Liver (tissue), 9 donors: ENCODE measurements around the gene OR2AK2. TPM values are rescaled to one million over a fixed set of nuclear protein-coding genes. Genes with fewer than 3 reads are reported as not detected.

Experiments used
- DNase-seq: peaks from one replicate; pipeline ENCODE4 v3.0.0-alpha.2; 2017; ENCODE audit warnings: low spot score
- H3K27ac ChIP-seq, 2 donors: one replicate each; pipeline ENCODE4 v1.7.0; 2013; ENCODE audit warnings: inconsistent platforms in 2 of 2, low read length in 2 of 2, control low read depth in 1 of 2, low read depth in 1 of 2, mild to moderate bottlenecking in 1 of 2
- H3K27me3 ChIP-seq, 4 donors: one replicate each; pipeline versions ENCODE4 v1.6.1 to v1.7.0; 2013; ENCODE audit warnings: low read length in 3 of 4, inconsistent platforms in 1 of 4, mild to moderate bottlenecking in 1 of 4, moderate library complexity in 1 of 4; ENCODE audit not compliant: control insufficient read depth in 4 of 4, insufficient read depth in 4 of 4
- H3K36me3 ChIP-seq, 4 donors: one replicate each; pipeline versions ENCODE4 v1.6.1 to v1.7.0; 2013; ENCODE audit warnings: low read length in 3 of 4, mild to moderate bottlenecking in 3 of 4, low read depth in 1 of 4, moderate library complexity in 1 of 4; ENCODE audit not compliant: control insufficient read depth in 4 of 4, insufficient read depth in 3 of 4
- H3K4me1 ChIP-seq, 4 donors: one replicate each; pipeline versions ENCODE4 v1.6.1 to v1.7.0; 2013; ENCODE audit warnings: low read length in 3 of 4, mild to moderate bottlenecking in 3 of 4, moderate library complexity in 1 of 4; ENCODE audit not compliant: control insufficient read depth in 4 of 4, insufficient read depth in 4 of 4
- H3K4me3 ChIP-seq, 3 donors: one replicate each; pipeline versions ENCODE4 v1.6.1 to v1.7.0; 2013; ENCODE audit warnings: low read length in 3 of 3, control low read depth in 1 of 3, low read depth in 1 of 3, mild to moderate bottlenecking in 1 of 3
- H3K9ac ChIP-seq, 2 donors: one replicate each; pipeline ENCODE4 v1.7.0; 2013; ENCODE audit warnings: low read length in 2 of 2, mild to moderate bottlenecking in 2 of 2, moderate library complexity in 2 of 2, control low read depth in 1 of 2, low read depth in 1 of 2
- H3K9me3 ChIP-seq, 4 donors: one replicate each; pipeline versions ENCODE4 v1.6.1 to v1.7.0; 2013; ENCODE audit warnings: low read length in 3 of 4; ENCODE audit not compliant: control insufficient read depth in 4 of 4
- ATF3 ChIP-seq: IDR thresholded peaks from 2 replicates; pipeline ENCODE4 v1.6.1; 2016; ENCODE audit warnings: antibody characterized with exemption
- CTCF ChIP-seq: fragments of 150-350 bp; IDR thresholded peaks from 2 replicates; pipeline ENCODE4 v1.5.1; 2017; ENCODE audit warnings: improper control_type of control experiment, low read depth, low read length; ENCODE audit not compliant: missing input control
- EGR1 ChIP-seq, 2 donors: IDR thresholded peaks; 2 replicates each; pipeline ENCODE4 v1.6.1; 2016 to 2018; ENCODE audit warnings: antibody characterized with exemption in 2 of 2, low read depth in 2 of 2
- HNF4A ChIP-seq, 2 donors: conservative IDR thresholded peaks; 2 replicates each; pipeline ENCODE4 v1.6.1; 2016; ENCODE audit warnings: antibody characterized with exemption in 2 of 2, mild to moderate bottlenecking in 2 of 2
- HNF4G ChIP-seq: IDR thresholded peaks from 2 replicates; pipeline ENCODE4 v1.6.1; 2016; ENCODE audit warnings: antibody characterized with exemption
- JUND ChIP-seq, 2 donors: IDR thresholded peaks; 2 replicates each; pipeline ENCODE4 v1.6.1; 2016; ENCODE audit warnings: antibody characterized with exemption in 2 of 2
- NR2F2 ChIP-seq: IDR thresholded peaks from 2 replicates; pipeline ENCODE4 v1.6.1; 2016; ENCODE audit warnings: antibody characterized with exemption
- RAD21 ChIP-seq, 2 donors: IDR thresholded peaks; 2 replicates each; pipeline ENCODE4 v1.6.1; 2016; ENCODE audit warnings: antibody characterized with exemption in 2 of 2, mild to moderate bottlenecking in 2 of 2
- RXRA ChIP-seq, 2 donors: IDR thresholded peaks; 2 replicates each; pipeline ENCODE4 v1.6.1; 2017 to 2018; ENCODE audit warnings: antibody characterized with exemption in 2 of 2, mild to moderate bottlenecking in 1 of 2
- SP1 ChIP-seq: IDR thresholded peaks from 2 replicates; pipeline ENCODE4 v1.6.1; 2018; ENCODE audit warnings: antibody characterized with exemption, mild to moderate bottlenecking
- TAF1 ChIP-seq: conservative IDR thresholded peaks from 2 replicates; pipeline ENCODE4 v1.6.1; 2016; ENCODE audit warnings: antibody characterized with exemption, mild to moderate bottlenecking
- WGBS: extraction: QIAGEN DNeasy Blood & Tissue Kit; methylation state at CpG from one replicate; pipeline ENCODE4 v1.1.7; 2013; 5-methylcytosine and 5-hydroxymethylcytosine counted together
- polyA plus RNA-seq, 2 donors: library from polyadenylated mRNA; stranded (reverse) in 1 of 2; unstranded in 1 of 2; fragments of 200-250 nt in 1 of 2; fragments of >200 nt in 1 of 2; fragmentation: Nextera tagmentation in 1 of 2; extraction: Ambion mirVana in 1 of 2; gene quantifications; one replicate each; pipeline versions ENCODE4 v1.2.1 to v1.2.3, GENCODE V29; 2013 to 2015
- total RNA-seq, 2 donors: library from RNA; depleted of rRNA; stranded (reverse); fragments of >200 nt; gene quantifications; one replicate each; pipeline ENCODE4 v1.2.3, GENCODE V29; 2014
- TF ChIP-seq, protein P1 (sequence below): IDR thresholded peaks from 2 replicates; pipeline ENCODE4 v1.6.1; 2016; ENCODE audit warnings: antibody characterized with exemption
- TF ChIP-seq, protein P2 (sequence below): IDR thresholded peaks from 2 replicates; pipeline ENCODE4 v1.6.1; 2016; ENCODE audit warnings: antibody characterized with exemption, mild to moderate bottlenecking
- TF ChIP-seq, protein P3 (sequence below): IDR thresholded peaks from 2 replicates; pipeline ENCODE4 v1.6.1; 2016; ENCODE audit warnings: antibody characterized with exemption
- donor health status: healthy.
- donor health status: healthy.
- donor health status: healthy.
- donor health status: healthy.
- donor health status: healthy.

The OR2AK2 gene
- total and polyA plus RNA-seq, 4 donors, result not detected

GRCh38 chr1:248000169-248000568, 35.1 kb downstream of the OR2AK2 start:
- no peaks in the 10 kb centered on the region for H3K36me3 ChIP-seq
- DNase-seq, result no peak
- TF ChIP-seq, protein P1, sequence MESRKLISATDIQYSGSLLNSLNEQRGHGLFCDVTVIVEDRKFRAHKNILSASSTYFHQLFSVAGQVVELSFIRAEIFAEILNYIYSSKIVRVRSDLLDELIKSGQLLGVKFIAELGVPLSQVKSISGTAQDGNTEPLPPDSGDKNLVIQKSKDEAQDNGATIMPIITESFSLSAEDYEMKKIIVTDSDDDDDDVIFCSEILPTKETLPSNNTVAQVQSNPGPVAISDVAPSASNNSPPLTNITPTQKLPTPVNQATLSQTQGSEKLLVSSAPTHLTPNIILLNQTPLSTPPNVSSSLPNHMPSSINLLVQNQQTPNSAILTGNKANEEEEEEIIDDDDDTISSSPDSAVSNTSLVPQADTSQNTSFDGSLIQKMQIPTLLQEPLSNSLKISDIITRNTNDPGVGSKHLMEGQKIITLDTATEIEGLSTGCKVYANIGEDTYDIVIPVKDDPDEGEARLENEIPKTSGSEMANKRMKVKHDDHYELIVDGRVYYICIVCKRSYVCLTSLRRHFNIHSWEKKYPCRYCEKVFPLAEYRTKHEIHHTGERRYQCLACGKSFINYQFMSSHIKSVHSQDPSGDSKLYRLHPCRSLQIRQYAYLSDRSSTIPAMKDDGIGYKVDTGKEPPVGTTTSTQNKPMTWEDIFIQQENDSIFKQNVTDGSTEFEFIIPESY, result no peak
- TF ChIP-seq CTCF (no peak), RAD21 (IDR thresholded peaks at IDR 0.05) (no peak), ATF3 (no peak), HNF4A (conservative IDR thresholded peaks at IDR 0.05) (no peak), SP1 (no peak), HNF4G (no peak)
- TF ChIP-seq, protein P2, sequence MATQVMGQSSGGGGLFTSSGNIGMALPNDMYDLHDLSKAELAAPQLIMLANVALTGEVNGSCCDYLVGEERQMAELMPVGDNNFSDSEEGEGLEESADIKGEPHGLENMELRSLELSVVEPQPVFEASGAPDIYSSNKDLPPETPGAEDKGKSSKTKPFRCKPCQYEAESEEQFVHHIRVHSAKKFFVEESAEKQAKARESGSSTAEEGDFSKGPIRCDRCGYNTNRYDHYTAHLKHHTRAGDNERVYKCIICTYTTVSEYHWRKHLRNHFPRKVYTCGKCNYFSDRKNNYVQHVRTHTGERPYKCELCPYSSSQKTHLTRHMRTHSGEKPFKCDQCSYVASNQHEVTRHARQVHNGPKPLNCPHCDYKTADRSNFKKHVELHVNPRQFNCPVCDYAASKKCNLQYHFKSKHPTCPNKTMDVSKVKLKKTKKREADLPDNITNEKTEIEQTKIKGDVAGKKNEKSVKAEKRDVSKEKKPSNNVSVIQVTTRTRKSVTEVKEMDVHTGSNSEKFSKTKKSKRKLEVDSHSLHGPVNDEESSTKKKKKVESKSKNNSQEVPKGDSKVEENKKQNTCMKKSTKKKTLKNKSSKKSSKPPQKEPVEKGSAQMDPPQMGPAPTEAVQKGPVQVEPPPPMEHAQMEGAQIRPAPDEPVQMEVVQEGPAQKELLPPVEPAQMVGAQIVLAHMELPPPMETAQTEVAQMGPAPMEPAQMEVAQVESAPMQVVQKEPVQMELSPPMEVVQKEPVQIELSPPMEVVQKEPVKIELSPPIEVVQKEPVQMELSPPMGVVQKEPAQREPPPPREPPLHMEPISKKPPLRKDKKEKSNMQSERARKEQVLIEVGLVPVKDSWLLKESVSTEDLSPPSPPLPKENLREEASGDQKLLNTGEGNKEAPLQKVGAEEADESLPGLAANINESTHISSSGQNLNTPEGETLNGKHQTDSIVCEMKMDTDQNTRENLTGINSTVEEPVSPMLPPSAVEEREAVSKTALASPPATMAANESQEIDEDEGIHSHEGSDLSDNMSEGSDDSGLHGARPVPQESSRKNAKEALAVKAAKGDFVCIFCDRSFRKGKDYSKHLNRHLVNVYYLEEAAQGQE, result no peak
- no peaks in the 10 kb centered on the region for H3K9me3 ChIP-seq
- no peak overlapping the region for H3K9ac ChIP-seq
- H3K4me3 ChIP-seq, result no peak overlapping the region
- WGBS, result 63% methylated on average over 1 of the region's 1 CpG
- H3K27ac ChIP-seq, result no peak overlapping the region
- no peaks in the 10 kb centered on the region for H3K4me1 ChIP-seq
- peaks cover 0 to 2% (median 0%) of the 10 kb centered on the region in 4 donors for H3K27me3 ChIP-seq

DNA sequence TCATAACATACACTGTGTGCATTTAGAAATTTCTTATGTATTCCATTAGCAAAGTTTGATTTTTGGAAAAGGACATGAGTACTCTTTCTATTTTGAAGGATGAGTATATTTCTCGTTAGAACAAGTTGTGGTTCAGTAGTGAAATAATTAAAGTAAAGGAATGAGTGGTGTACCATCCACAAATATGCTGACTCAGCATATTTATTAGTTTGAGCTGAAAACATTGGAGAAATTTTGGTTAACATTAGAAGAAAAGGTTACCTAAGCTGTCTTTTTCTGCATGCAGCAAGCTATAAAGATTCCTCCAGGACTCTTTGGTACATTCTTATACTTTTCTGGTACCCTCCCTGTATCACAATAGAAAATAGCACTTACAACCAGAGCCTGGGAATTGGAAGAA, 42.7 kb downstream of the OR2AK2 start:
- Histone ChIP-seq H3K27me3 (no peaks in the 10 kb centered on the region), H3K9me3 (peaks cover 0 to 19% (median 1%) of the 10 kb centered on the region in 4 donors), H3K27ac (no peak overlapping the region), H3K4me1 (no peaks in the 10 kb centered on the region), H3K9ac (no peak overlapping the region), H3K36me3 (no peaks in the 10 kb centered on the region), H3K4me3 (no peak overlapping the region)
- 38% methylated on average over 1 of the region's 1 CpG for WGBS
- DNase-seq, result no peak
- TF ChIP-seq ATF3 (no peak), JUND (IDR thresholded peaks at IDR 0.05) (no peak), NR2F2 (no peak), EGR1 (IDR thresholded peaks at IDR 0.05; ENCODE audit: low read depth in 2 of 2) (no peak), SP1 (no peak), TAF1 (no peak), RXRA (IDR thresholded peaks at IDR 0.05) (no peak), RAD21 (IDR thresholded peaks at IDR 0.05) (no peak), HNF4A (conservative IDR thresholded peaks at IDR 0.05) (no peak), CTCF (no peak)
- TF ChIP-seq, protein P3, sequence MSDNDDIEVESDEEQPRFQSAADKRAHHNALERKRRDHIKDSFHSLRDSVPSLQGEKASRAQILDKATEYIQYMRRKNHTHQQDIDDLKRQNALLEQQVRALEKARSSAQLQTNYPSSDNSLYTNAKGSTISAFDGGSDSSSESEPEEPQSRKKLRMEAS, result no peak
- TF ChIP-seq, protein P2, result no peak
- TF ChIP-seq, protein P1, result no peak
